ENCODE measurements around the gene OOEP.

- TF ChIP-seq CTCF (IDR thresholded peaks at IDR 0.05) (no peak), POLR2AphosphoS5 (IDR thresholded peaks at IDR 0.05) (no peak), POLR2A (IDR thresholded peaks at IDR 0.05) (no peak)
These were observed 2.8 kb upstream of the OOEP start for GRCh38 chr6:73372516-73372915.

Measured in stomach (tissue), 4 donors.